HCT116 (cell line): ENCODE measurements around the gene ASPG.

Experiments
- EZH2 ChIP-seq: fragments of 200-600 bp; sonication (generic); IDR thresholded peaks from 2 replicates; pipeline ENCODE4 v1.6.1; 2017; ENCODE audit warnings: antibody characterized with exemption, mixed run types
- POLR2A ChIP-seq: IDR thresholded peaks from 2 replicates; pipeline ENCODE4 v1.7.0; 2011; ENCODE audit warnings: borderline replicate concordance; ENCODE audit not compliant: insufficient read depth, insufficient read length; ENCODE audit errors: extremely low read depth
- SP1 ChIP-seq: IDR thresholded peaks from 2 replicates; pipeline ENCODE4 v1.6.1; 2012; ENCODE audit warnings: low read depth
- TCF7L2 ChIP-seq: IDR thresholded peaks from 2 replicates; pipeline ENCODE4 v1.7.0; 2011; ENCODE audit warnings: borderline replicate concordance, inconsistent platforms; ENCODE audit not compliant: insufficient read depth, insufficient read length; ENCODE audit errors: extremely low read depth
- ZFX ChIP-seq: fragments of 450-650 bp; IDR thresholded peaks from 2 replicates; pipeline ENCODE4 v1.6.1; 2017
- TF ChIP-seq, protein P1 (sequence below): IDR thresholded peaks from 2 replicates; pipeline ENCODE4 v1.6.1; 2012
- TF ChIP-seq, protein P2 (sequence below), 3 experiments: fragments of 200-600 bp in 1 of 3; sonication (generic) in 1 of 3; IDR thresholded peaks in 2 of 3; conservative IDR thresholded peaks in 1 of 3; 2 replicates each; pipeline ENCODE4 v1.5.1; 2012 to 2017; ENCODE audit warnings: low read depth in 2 of 3, low read length in 2 of 3, antibody characterized with exemption in 1 of 3, borderline replicate concordance in 1 of 3, control low read depth in 1 of 3, mild to moderate bottlenecking in 1 of 3, mixed read lengths in 1 of 3, mixed run types in 1 of 3, moderate library complexity in 1 of 3; ENCODE audit not compliant: insufficient read depth in 1 of 3

DNA sequence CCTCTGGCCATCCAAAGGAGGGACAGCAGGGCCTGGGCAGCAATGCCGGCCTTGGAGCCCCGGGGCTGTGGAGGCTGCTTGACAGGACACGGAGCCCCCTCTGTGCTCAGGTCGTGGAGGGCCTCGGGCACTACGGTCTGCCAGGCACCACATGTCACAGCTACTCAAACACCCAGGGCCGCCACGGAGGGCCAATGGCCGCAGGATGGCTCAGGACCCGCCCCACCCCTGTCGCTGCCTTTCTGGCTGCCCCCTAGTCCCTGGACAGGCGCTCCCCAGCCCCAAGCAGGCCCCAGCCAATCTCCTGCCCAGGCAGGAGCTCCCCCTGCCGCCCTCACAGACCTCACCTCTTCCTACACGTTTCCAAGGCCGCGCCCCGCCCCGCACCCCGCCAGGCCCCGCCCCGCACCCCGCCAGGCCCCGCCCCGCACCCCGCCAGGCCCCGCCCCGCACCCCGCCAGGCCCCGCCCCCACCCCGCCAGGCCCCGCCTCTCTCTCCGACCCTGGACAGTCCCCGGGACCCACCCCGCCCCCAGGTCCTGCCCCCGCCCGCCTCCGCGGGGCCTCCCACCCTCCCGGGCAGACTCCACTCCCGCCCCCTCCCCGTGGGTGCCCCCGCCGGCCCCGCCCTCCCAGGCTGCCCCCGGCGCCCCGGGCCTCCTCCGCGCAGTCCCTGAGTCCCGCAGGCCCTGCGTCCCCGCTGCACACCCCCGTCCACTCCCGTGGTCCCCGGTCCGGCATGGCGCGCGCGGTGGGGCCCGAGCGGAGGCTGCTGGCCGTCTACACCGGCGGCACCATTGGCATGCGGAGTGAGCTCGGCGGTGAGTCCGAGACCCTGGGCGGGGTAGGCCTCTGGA is at the start of gene ASPG:
- TF ChIP-seq, protein P1, sequence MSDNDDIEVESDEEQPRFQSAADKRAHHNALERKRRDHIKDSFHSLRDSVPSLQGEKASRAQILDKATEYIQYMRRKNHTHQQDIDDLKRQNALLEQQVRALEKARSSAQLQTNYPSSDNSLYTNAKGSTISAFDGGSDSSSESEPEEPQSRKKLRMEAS, result no peak
- no peak for TF ChIP-seq SP1
- TF ChIP-seq EZH2, result no peak
- TF ChIP-seq, protein P2, sequence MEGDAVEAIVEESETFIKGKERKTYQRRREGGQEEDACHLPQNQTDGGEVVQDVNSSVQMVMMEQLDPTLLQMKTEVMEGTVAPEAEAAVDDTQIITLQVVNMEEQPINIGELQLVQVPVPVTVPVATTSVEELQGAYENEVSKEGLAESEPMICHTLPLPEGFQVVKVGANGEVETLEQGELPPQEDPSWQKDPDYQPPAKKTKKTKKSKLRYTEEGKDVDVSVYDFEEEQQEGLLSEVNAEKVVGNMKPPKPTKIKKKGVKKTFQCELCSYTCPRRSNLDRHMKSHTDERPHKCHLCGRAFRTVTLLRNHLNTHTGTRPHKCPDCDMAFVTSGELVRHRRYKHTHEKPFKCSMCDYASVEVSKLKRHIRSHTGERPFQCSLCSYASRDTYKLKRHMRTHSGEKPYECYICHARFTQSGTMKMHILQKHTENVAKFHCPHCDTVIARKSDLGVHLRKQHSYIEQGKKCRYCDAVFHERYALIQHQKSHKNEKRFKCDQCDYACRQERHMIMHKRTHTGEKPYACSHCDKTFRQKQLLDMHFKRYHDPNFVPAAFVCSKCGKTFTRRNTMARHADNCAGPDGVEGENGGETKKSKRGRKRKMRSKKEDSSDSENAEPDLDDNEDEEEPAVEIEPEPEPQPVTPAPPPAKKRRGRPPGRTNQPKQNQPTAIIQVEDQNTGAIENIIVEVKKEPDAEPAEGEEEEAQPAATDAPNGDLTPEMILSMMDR (IDR thresholded peaks at IDR 0.05 in 2 of 3, conservative IDR thresholded peaks at IDR 0.05 in 1 of 3; ENCODE audit: borderline replicate concordance in 1 of 3, insufficient read depth in 1 of 3, low read depth in 2 of 3, low read length in 2 of 3), result no peak
- TF ChIP-seq POLR2A, result no peak
- no peak for TF ChIP-seq ZFX
- TF ChIP-seq TCF7L2, result no peak
